HT1080 (cell line): ENCODE measurements around the gene HEPHL1. TPM values are rescaled to one million over a fixed set of nuclear protein-coding genes. Genes with fewer than 3 reads are reported as not detected.
"Not testable (repeated sequence)": the region's sequence is repeated elsewhere in the genome, so short reads cannot be mapped to it uniquely, and the experiment has no call there.

Experiments used
- DNase-seq: peaks from one replicate; pipeline ENCODE4 v3.0.0-alpha.2; 2015; ENCODE audit warnings: low read depth
- total RNA-seq: library from RNA; depleted of rRNA; stranded (reverse); fragments of >200 nt; shearing (Covaris generic); gene quantifications from 2 replicates; pipeline ENCODE4 v1.2.3, GENCODE V29; 2014

Gene HEPHL1
- total RNA-seq, 1 experiment from 2014 or later, result 0.06 TPM

GRCh38 chr11:94077552-94078293, 56.6 kb downstream of the HEPHL1 start:
- no peak for DNase-seq

GRCh38 chr11:94084164-94084563, 63.0 kb downstream of the HEPHL1 start:
- DNase-seq, result no peak

GRCh38 chr11:94088906-94089305, 67.8 kb downstream of the HEPHL1 start:
- no peak for DNase-seq

DNA sequence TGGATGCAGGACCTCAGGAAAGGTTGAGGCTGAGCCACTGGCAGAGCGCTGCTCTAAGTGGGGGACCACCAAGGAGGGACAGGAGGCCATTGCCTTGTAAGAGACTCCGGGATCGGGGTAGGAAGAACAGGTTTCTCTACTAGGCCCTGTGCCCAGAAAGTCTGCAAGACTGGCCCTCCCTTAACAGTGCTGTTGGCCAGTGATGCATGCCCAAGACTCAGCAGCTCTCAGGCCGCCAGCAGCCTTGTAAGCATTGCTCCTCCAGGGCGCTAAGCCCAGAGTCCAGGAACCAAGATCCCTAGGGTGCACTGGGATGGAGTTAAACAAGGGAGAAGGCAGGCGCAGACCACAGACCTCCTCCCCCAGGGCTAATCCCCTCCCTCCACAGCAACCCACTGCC, 68.2 kb downstream of the HEPHL1 start:
- no peak for DNase-seq

GRCh38 chr11:94090401-94090800, 69.2 kb downstream of the HEPHL1 start:
- DNase-seq, result no peak

- DNase-seq, result no peak
These were observed 69.9 kb downstream of the HEPHL1 start for GRCh38 chr11:94091091-94091490.

GRCh38 chr11:94100253-94100652, 79.1 kb downstream of the HEPHL1 start:
- no peak for DNase-seq

GRCh38 chr11:94103471-94103870, 82.3 kb downstream of the HEPHL1 start:
- no peak for DNase-seq

GRCh38 chr11:94104734-94105133, 83.6 kb downstream of the HEPHL1 start:
- no peak for DNase-seq

DNA sequence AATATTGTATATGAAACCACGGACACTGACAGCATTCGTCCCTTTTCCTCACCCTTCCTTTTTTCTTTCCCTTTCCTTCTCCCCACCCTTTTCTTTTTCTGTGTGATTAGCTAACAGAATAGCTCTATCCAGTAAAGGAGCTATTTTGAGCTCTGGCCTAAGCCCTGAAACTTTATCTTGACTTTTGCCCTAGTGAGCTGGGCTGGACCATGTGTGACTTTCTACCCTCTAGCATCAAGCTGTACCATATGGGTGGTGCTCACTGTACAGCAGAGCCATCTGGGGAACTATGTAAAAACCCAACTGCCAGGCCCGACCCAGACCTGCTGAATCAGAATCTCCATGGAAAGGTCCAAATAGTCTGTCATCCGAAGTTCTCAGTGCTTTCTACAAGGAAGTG, 85.6 kb downstream of the HEPHL1 start:
- no peak for DNase-seq

DNA sequence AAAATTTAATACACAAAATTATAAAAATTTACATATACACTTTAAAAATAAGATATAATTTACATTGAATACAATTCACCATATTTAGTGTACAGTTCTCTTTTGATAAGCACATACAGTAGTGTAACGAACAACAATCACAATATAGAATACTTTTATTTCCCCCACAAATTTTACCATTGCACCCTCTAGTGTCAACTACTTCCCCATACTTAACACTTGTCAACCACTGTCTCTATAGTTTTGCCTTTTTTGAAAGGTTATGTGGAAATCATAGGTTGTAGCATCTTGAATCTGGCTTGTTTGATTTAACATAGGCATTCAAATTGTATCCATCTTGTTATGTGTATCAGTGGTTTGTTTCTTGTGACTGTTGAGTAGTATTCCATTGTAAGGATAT, 86.2 kb downstream of the HEPHL1 start:
- DNase-seq, result no peak

DNA sequence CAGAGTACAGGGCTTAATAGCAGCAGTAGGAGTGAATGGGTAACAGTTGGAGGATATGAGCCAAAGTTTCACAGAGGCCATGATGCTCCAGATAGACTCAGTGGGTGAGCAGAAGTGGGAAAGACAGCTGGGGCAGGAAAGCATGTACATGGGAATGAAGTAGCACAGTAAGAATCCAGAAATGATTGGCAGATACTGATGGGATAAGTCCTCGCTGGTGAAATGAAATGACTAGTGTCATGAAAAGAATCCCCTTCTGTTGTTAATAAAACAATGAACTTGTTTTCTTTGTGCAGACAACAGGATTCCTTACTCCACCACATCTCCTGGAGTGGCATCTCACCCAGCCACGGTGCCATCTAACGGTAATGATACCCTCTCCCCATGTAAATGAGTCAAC, 90.1 kb downstream of the HEPHL1 start:
- no peak for DNase-seq

DNA sequence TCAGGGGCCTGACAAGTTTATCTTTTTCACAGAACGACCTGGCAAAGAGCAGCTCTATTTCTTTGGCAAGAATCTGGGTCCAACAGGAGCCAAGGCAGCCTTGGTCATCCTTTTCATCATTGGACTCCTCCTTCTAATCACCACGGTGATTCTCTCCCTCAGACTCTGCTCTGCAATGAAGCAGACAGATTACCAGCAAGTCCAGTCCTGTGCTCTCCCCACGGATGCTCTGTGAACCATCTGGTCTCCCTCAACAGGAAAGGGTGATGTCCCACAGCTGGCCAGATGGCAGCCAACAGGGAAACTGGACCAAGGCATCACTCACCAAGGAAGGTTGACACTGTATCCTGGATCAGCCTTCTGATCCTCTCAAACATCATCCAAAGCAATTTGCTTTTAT, 90.5 kb downstream of the HEPHL1 start:
- no peak for DNase-seq

GRCh38 chr11:94112206-94112953, 91.2 kb downstream of the HEPHL1 start:
- no peak for DNase-seq

DNA sequence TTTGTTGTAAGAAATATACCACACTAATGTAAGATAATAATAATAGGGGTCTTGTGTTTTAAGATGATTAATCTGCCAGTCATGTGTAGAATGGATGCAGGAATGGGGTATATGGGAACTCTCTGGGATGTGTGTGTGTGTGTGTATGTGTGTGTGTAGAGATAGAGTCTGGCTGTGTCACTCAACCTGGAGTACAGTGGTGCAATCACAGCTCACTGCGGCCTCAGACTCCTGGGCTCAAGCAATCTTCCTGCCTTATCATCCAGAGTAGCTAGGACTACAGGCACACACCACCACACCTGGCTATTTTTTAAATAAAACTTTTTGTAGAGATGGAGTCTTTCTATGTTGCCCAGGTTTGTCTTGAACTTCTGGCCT, 96.0 kb downstream of the HEPHL1 start:
- no peak for DNase-seq

DNA sequence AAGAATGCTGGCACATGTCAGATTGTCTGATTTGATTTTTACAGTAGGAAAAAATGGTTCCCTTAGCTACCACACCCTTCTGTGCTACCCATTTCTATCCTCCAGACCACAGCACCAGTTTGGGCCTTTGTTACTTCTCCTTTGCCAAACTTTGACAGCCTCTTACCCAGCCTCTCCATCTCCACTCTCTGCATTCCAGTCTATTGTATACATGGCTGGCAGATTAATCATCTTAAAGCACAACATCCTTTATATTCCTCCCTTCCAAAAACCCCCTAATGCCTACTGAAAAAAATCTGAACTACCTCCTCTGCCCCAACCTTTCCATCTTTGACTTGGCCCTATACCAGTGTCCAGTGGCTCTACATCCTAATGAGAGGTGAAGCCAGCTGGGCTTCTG, 96.7 kb downstream of the HEPHL1 start:
- peak; percentile 37 for DNase-seq

DNA sequence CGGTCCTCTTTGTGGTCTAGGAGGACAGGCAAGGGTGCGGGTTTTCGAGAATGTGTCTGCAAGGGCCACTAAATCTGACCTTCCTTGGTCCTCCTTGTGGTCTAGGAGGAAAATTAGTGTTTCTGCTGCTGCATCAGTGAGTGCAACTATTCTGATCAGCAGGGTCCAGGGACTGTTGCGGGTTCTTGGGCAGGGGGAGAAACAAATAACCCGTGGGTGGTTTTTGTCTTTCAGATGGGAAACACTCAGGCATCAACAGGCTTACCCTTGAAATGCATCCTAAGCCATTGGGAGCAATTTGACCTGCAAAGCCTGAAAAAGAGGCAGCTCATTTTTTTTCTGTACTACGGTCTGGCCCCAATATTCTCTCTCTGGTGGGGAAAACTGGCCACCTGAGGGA, 98.5 kb downstream of the HEPHL1 start:
- DNase-seq, result not testable (repeated sequence)

DNA sequence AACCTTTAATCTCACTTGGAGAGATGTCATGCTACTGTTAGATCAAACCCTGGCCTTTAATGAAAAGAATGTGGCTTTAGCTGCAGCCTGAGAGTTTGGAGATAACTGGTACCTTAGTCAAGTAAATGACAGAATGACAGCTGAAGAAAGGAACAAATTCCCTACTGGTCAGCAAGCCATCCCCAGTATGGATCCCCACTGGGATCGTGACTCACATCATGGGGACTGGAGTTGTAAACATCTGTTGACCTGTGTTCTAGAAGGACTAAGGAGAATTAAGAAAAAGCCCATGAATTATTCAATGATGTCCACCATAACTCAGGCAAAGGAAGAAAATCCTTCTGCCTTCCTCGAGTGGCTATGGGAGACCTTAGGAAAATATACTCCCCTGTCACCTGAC, 99.4 kb downstream of the HEPHL1 start:
- DNase-seq, result not testable (repeated sequence)

DNA sequence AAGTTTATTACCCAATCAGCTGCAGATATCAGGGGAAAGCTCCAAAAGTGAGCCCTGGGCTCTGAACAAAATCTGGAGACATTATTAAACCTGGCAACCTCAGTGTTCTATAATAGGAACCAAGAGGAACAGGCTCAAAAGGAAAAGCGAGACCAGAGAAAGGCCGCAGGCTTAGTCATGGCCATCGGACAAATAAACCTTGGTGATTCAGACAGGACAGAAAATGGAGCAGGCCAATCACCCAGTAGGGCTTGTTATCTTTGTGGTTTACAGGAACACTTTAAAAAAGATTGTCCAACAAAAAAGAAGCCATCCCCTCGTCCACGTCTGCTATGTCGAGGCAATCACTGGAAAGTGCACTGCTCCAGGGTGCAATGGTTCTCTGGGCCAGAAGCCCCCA, 99.8 kb downstream of the HEPHL1 start:
- peak; percentile 80 for DNase-seq

DNA sequence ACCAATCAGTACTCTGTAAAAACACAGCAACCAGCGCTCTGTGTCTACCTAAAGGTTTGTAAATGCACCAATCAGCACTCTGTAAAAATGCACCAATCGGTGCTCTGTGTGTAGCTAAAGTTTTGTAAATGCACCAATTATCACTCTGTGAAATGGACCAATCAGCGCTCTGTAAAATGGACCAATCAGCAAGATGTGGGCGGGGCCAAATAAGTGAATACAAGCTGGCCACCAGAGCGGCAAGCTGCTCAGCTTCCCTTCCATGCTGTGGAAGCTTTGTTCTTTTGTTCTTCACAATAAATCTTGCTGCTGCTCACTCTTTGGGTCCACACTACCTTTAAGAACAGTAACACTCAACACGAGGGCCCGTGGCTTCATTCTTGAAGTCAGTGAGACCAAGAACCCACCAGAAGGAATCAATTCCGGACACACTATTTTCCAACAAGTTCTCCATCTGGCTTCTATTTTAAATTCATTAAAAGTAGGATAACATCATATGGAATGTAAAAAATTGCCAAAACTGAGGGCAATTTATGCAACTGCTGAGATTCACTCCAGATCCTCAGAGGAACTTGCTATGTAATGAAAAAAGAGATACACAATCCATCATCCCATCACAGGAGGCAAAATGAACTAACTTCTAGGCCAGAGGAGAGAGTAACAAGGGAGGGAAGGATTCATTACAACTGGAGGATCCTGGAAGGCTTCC, 104.4 kb downstream of the HEPHL1 start:
- DNase-seq, result no peak

DNA sequence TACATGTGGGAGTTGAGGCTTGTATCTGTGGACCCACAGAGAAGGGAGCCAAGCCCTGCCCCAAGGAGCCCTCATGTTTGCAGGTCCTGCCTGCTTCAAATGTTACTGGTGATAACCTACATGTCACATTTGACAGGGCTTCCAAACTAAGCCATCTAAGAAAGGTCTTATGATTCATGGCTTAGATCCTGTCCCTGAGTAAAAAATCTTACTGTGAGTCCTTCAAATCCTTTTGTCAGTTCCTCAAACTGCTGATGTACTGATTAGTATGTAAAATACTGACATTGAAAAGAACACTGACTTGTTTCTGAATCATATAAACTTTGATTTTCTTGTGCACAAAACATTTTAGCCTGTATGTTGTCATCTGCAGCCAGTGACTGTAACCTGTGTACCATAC, 106.5 kb downstream of the HEPHL1 start:
- no peak for DNase-seq

DNA sequence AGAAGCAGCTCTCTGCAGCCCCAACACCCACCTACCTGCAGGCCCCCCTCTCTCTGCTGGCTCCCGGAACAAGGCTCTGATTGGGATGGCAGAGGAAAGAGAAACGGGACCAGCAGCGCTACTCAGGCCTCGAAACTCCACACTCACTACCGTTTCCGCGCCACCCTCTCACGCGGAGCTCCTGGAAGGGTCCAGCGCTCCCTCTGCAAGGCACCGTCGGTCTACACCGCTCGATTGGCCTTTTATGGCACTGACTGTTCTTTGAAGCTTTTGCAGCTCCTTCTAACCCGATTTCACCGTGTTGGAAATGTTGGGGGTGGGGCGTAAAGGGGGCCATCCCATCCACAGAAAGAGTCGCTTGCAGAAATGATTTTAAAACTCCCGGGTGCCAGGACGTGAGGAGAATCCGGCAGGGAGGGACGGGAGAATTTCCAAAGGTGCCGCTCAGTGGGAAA, 107.2 kb downstream of the HEPHL1 start:
- DNase-seq, result no peak
